Measurements from ENCODE around the gene ADGRE3.
"Not testable (repeated sequence)": the region's sequence is repeated elsewhere in the genome, so short reads cannot be mapped to it uniquely, and the experiment has no call there.

DNA sequence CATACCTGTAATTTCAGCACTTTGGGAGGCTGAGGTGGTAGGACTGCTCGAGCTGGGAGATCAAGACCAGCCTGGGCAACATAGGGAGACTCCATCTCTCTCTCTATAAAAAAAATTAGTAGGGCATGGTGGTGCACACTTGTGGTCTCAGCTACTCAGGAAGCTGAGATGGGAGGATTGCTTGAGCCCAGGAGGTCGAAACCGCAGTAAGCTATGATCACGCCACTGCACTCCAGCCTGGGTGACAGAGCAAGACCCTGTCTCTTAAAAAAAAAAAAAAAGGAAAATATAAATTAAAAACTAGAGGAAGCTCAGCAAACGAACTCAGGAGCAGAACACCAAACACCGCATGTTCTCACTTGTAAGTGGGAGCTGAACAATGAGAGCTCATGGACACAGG is 50.2 kb downstream of the ADGRE3 start:
- not testable (repeated sequence) for TF ChIP-seq CTCF (IDR thresholded peaks at IDR 0.05); SP1 (CRISPR knock-in tag; conservative IDR thresholded peaks at IDR 0.05); USF2 (CRISPR knock-in tag; IDR thresholded peaks at IDR 0.05); ZBTB43 (CRISPR knock-in tag; IDR thresholded peaks at IDR 0.05); JUN (CRISPR knock-in tag; IDR thresholded peaks at IDR 0.05); RELA (CRISPR knock-in tag; IDR thresholded peaks at IDR 0.05; ENCODE audit: borderline replicate concordance); TCF7 (CRISPR knock-in tag; IDR thresholded peaks at IDR 0.05; ENCODE audit: low read depth); NR2C2 (CRISPR knock-in tag; IDR thresholded peaks at IDR 0.05); ZNF121 (CRISPR knock-in tag; IDR thresholded peaks at IDR 0.05); FOXP1 (CRISPR knock-in tag; IDR thresholded peaks at IDR 0.05; ENCODE audit: borderline replicate concordance); PRDM15 (CRISPR knock-in tag; IDR thresholded peaks at IDR 0.05); NR3C1 (CRISPR knock-in tag; conservative IDR thresholded peaks at IDR 0.05; ENCODE audit: low read depth)
- TF ChIP-seq, protein P1, sequence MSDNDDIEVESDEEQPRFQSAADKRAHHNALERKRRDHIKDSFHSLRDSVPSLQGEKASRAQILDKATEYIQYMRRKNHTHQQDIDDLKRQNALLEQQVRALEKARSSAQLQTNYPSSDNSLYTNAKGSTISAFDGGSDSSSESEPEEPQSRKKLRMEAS (CRISPR knock-in tag; IDR thresholded peaks at IDR 0.05) = not testable (repeated sequence)
